Activated naive CD8-positive, alpha-beta T cell treated with anti-CD3 and anti-CD28 coated beads, Interleukin-2, amount 10 ng/mL, durations not matched to agents 7 days and 5 days (primary cell): ENCODE data around the gene CTSE. TPM values are rescaled to one million over a fixed set of nuclear protein-coding genes. Genes with fewer than 3 reads are reported as not detected.
A peak's percentile ranks its signal among the peaks of the same experiment; 100 is the strongest.

ENCODE experiments used
- ATAC-seq: fragments of 150-1000 bp; cut with Tn5 transposase; one replicate; pipeline ENCODE4 v1.10.0; 2021; ENCODE audit warnings: low read depth, moderate library complexity
- POLR2A ChIA-PET: fragments of 350-600 bp; sonication (Branson Sonifier 250); formaldehyde crosslinking; loops from one replicate; lab custom pipeline; 2021; ENCODE audit warnings: antibody characterized with exemption; lab: Charles Lee
- DNase-seq: peaks from one replicate; pipeline ENCODE4 v3.0.0; 2021
- H3K27ac Mint-ChIP-seq: one replicate; pipeline ENCODE4 v1.8.0; 2022; ENCODE audit warnings: mild to moderate bottlenecking, mixed read lengths
- H3K27me3 Mint-ChIP-seq: one replicate; pipeline ENCODE4 v1.8.0; 2022; ENCODE audit warnings: mild to moderate bottlenecking, moderate library complexity, mixed read lengths
- H3K36me3 Mint-ChIP-seq: one replicate; pipeline ENCODE4 v1.8.0; 2021; ENCODE audit warnings: mild to moderate bottlenecking, mixed read lengths
- H3K4me1 Mint-ChIP-seq: one replicate; pipeline ENCODE4 v1.8.0; 2021; ENCODE audit warnings: mixed read lengths
- H3K4me3 Mint-ChIP-seq: one replicate; pipeline ENCODE4 v1.8.0; 2022; ENCODE audit warnings: mild to moderate bottlenecking, moderate library complexity, mixed read lengths
- H3K9me3 Mint-ChIP-seq: one replicate; pipeline ENCODE4 v1.8.0; 2021; ENCODE audit warnings: mixed read lengths
- total RNA-seq, 2 experiments: library from RNA; stranded (reverse); gene quantifications; one replicate each; pipeline ENCODE4 v1.2.3, GENCODE V29; 2021

CTSE gene
- total RNA-seq, 2 experiments from 2014 or later = not detected

DNA sequence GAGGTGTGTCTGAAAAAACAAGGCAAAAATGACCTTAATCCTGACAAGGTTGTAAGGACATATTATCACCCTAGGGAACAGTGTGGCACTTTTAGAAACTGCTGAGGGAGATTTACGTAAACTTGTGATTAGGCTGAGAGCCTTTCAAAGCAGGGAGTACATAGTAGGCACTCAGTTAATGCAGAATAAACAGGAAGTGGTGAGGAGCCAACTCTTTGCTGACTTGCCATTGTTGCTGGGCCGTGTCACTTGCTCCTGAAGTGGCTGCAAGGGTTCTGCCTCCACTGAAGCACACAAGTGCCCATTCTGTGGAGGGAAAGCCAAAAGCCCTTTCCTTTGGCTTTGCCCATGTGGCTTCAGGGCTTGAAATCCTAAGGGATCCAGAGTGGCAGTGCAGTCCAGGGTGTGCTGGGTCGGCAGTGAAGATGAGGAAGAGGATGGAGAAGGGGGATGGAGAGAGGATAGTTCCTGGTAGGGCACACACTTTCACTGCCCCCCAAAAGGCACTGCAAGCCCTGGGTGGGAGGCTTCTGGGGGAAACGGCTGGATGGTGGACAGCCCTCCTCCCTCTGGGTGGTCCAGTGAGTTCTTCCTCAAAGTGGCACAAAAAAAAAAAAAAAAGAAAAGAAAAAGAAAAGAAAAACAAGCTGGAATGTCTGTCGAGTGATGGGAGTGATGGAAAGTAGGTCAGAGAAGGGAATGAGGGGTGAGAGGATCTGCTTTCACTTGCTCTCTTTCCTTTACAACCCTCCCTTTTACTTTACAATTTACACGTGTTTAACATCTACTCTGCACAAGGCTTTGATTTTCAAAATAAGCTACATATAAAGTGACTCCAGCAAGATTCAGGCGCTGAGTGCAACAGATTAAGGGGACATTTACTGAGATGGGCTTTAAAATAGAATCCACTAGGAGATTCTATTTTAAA is 15.6 kb upstream of the CTSE start:
- ATAC-seq (no peak), DNase-seq (no peak)
- Mint-ChIP-seq H3K27me3 (peaks cover 47% of the 10 kb centered on the region), H3K36me3 (no peaks in the 10 kb centered on the region), H3K4me1 (peaks cover 10% of the 10 kb centered on the region), H3K27ac (no peak overlapping the region), H3K9me3 (no peaks in the 10 kb centered on the region), H3K4me3 (no peak overlapping the region)
- POLR2A ChIA-PET = interaction anchor here (0.6 kb wide), 1 partner anchor 337 kb away, joined by 5 read pairs; no protein-coding TSS in a partner anchor

- Mint-ChIP-seq H3K4me1 (peaks cover 10% of the 10 kb centered on the region), H3K9me3 (no peaks in the 10 kb centered on the region), H3K27me3 (peaks cover 53% of the 10 kb centered on the region), H3K4me3 (no peak overlapping the region), H3K36me3 (no peaks in the 10 kb centered on the region), H3K27ac (no peak overlapping the region)
- DNase-seq = no peak
- ATAC-seq = no peak
- POLR2A ChIA-PET = interaction anchor here (0.6 kb wide), 1 partner anchor 107 kb away, joined by 3 read pairs; no protein-coding TSS in a partner anchor
These were observed 13.9 kb upstream of the CTSE start for GRCh38 chr1:206037581-206037980.

- peaks cover 51% of the 10 kb centered on the region for H3K27me3 Mint-ChIP-seq
- H3K9me3 Mint-ChIP-seq = no peaks in the 10 kb centered on the region
- H3K4me3 Mint-ChIP-seq = no peak overlapping the region
- H3K4me1 Mint-ChIP-seq = peaks cover 10% of the 10 kb centered on the region
- no peaks in the 10 kb centered on the region for H3K36me3 Mint-ChIP-seq
- H3K27ac Mint-ChIP-seq = no peak overlapping the region
- no peak for ATAC-seq
- POLR2A ChIA-PET = no interaction called here
- no peak for DNase-seq
These were observed 13.2 kb upstream of the CTSE start for GRCh38 chr1:206036663-206037455.

- peaks cover 39% of the 10 kb centered on the region for H3K27me3 Mint-ChIP-seq
- POLR2A ChIA-PET = no interaction called here
- H3K4me1 Mint-ChIP-seq = peaks cover 14% of the 10 kb centered on the region
- DNase-seq = no peak
- H3K4me3 Mint-ChIP-seq = peak overlapping the region; percentile 30
- no peaks in the 10 kb centered on the region for H3K36me3 Mint-ChIP-seq
- H3K9me3 Mint-ChIP-seq = no peaks in the 10 kb centered on the region
- no peak overlapping the region for H3K27ac Mint-ChIP-seq
- ATAC-seq = no peak
These were observed 11.3 kb upstream of the CTSE start for GRCh38 chr1:206035027-206035426.

GRCh38 chr1:206032380-206033140 is 8.9 kb upstream of the CTSE start:
- peaks cover 9% of the 10 kb centered on the region for H3K4me1 Mint-ChIP-seq
- POLR2A ChIA-PET = no interaction called here
- no peak overlapping the region for H3K27ac Mint-ChIP-seq
- no peak overlapping the region for H3K4me3 Mint-ChIP-seq
- no peaks in the 10 kb centered on the region for H3K9me3 Mint-ChIP-seq
- no peak for ATAC-seq
- peaks cover 39% of the 10 kb centered on the region for H3K27me3 Mint-ChIP-seq
- H3K36me3 Mint-ChIP-seq = no peaks in the 10 kb centered on the region
- DNase-seq = no peak

GRCh38 chr1:206030714-206031113 is 7.0 kb upstream of the CTSE start:
- no peak overlapping the region for H3K4me3 Mint-ChIP-seq
- DNase-seq (peak; percentile 69), ATAC-seq (peak; percentile 97)
- no peak overlapping the region for H3K27ac Mint-ChIP-seq
- H3K36me3 Mint-ChIP-seq = no peaks in the 10 kb centered on the region
- H3K4me1 Mint-ChIP-seq = peaks cover 9% of the 10 kb centered on the region
- peaks cover 37% of the 10 kb centered on the region for H3K27me3 Mint-ChIP-seq
- no peaks in the 10 kb centered on the region for H3K9me3 Mint-ChIP-seq
- POLR2A ChIA-PET = interaction anchor here (1.0 kb wide), 1 partner anchor 26 kb away, joined by 3 read pairs; no protein-coding TSS in a partner anchor

DNA sequence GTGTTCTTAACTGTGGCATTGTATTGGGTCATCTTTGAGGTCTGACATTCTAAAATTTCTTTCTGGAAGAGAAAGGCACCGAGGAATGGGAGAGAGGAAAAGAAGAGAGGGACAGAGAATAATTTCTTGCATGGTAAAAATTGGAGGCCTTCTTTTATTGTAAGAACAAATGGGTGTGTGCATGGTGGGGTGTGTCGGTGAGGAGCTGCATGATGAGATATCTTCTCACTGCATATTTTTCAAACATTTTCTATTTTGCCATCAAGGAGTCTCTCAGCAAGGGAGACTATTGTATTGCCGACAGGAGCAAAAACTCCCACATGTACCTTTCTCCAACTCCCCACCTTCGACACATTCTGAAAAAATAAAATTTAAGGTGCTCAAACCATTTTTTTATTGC is 6.5 kb upstream of the CTSE start:
- no peak overlapping the region for H3K27ac Mint-ChIP-seq
- H3K4me1 Mint-ChIP-seq = peaks cover 6% of the 10 kb centered on the region
- H3K4me3 Mint-ChIP-seq = no peak overlapping the region
- no peaks in the 10 kb centered on the region for H3K36me3 Mint-ChIP-seq
- no peaks in the 10 kb centered on the region for H3K9me3 Mint-ChIP-seq
- no peak for DNase-seq
- no peak for ATAC-seq
- peaks cover 35% of the 10 kb centered on the region for H3K27me3 Mint-ChIP-seq
- POLR2A ChIA-PET = no interaction called here

GRCh38 chr1:206029484-206029883 is 5.8 kb upstream of the CTSE start:
- POLR2A ChIA-PET = no interaction called here
- Mint-ChIP-seq H3K9me3 (no peaks in the 10 kb centered on the region), H3K27me3 (peaks cover 29% of the 10 kb centered on the region), H3K4me1 (peaks cover 4% of the 10 kb centered on the region), H3K27ac (no peak overlapping the region), H3K4me3 (no peak overlapping the region), H3K36me3 (no peaks in the 10 kb centered on the region)
- ATAC-seq (no peak), DNase-seq (no peak)

GRCh38 chr1:206025283-206025820 is 1.7 kb upstream of the CTSE start:
- H3K27me3 Mint-ChIP-seq = peaks cover 19% of the 10 kb centered on the region
- no peaks in the 10 kb centered on the region for H3K36me3 Mint-ChIP-seq
- H3K4me3 Mint-ChIP-seq = no peak overlapping the region
- H3K4me1 Mint-ChIP-seq = peaks cover 4% of the 10 kb centered on the region
- ATAC-seq (no peak), DNase-seq (no peak)
- POLR2A ChIA-PET = no interaction called here
- H3K9me3 Mint-ChIP-seq = no peaks in the 10 kb centered on the region
- H3K27ac Mint-ChIP-seq = no peak overlapping the region

DNA sequence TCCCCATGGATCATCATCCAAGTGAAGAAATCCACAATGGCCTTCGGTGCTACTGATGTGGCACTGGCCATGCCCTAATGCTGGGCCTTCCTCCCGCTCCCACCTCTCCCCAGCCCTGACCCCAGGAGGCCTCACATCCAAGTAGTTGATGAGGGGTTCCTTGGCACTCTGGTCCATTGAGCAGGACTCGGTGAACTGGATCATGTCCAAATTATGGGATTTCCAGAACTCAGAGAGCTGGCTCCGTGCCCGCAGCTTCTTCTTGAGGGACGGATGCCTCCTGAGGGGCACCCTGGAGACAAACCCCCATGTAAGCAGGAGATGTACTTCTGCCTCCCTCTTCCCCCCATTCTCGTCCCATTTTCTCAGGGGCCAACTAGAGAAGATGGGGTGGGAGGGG is 929 bp downstream of the CTSE start:
- ATAC-seq (no peak), DNase-seq (no peak)
- POLR2A ChIA-PET = no interaction called here
- Mint-ChIP-seq H3K36me3 (no peaks in the 10 kb centered on the region), H3K27ac (no peak overlapping the region), H3K4me3 (no peak overlapping the region), H3K27me3 (peaks cover 22% of the 10 kb centered on the region), H3K9me3 (no peaks in the 10 kb centered on the region), H3K4me1 (peaks cover 4% of the 10 kb centered on the region)

DNA sequence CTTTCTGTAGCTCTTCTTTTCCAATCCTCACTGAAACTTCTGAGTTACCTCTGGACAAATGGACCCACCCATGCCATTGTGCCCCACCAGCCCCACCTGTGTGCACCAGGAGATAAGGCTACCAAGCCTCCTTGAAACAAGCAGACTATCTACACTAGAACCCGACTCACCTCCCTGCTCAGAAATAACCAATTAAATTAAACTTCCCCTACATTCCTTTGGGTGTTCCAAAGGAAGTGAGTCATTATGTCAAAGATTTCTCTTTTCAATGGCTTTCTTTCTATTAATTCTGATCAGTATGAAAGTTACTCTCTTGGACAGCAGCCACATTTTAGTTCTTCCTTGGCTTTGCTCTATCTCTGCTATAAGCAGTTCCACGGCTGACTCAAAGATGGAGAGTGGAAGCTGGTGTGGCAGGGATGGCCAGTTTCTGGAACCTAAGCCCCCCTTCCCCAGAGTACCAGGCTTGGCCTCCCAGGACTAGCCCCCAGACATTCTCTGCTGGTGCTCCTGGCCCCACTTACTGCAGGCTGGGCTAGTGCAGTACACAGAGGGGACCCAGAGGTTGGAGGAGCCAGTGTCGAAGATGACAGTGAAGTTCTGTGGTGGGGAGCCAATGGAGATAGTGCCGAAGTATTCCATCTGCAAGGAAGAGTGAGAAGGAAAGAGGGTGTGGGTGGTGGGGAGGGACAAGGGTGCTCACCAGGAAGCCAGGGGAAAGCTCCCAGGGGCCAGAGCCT is 1.9 kb downstream of the CTSE start:
- DNase-seq = no peak
- POLR2A ChIA-PET = no interaction called here
- Mint-ChIP-seq H3K27me3 (peaks cover 23% of the 10 kb centered on the region), H3K27ac (no peak overlapping the region), H3K9me3 (no peaks in the 10 kb centered on the region), H3K4me1 (peaks cover 4% of the 10 kb centered on the region), H3K4me3 (no peak overlapping the region), H3K36me3 (no peaks in the 10 kb centered on the region)
- ATAC-seq = no peak

GRCh38 chr1:206021008-206021625 is 2.6 kb downstream of the CTSE start:
- H3K4me3 Mint-ChIP-seq = no peak overlapping the region
- DNase-seq (no peak), ATAC-seq (no peak)
- H3K27ac Mint-ChIP-seq = no peak overlapping the region
- H3K27me3 Mint-ChIP-seq = peaks cover 20% of the 10 kb centered on the region
- no peaks in the 10 kb centered on the region for H3K36me3 Mint-ChIP-seq
- H3K9me3 Mint-ChIP-seq = no peaks in the 10 kb centered on the region
- H3K4me1 Mint-ChIP-seq = peaks cover 4% of the 10 kb centered on the region
- POLR2A ChIA-PET = no interaction called here
